ENCODE measurements around the gene SLC7A7. TPM values are rescaled to one million over a fixed set of nuclear protein-coding genes. Genes with fewer than 3 reads are reported as not detected.

SLC7A7 gene
- total and polyA plus RNA-seq, 9 of the 15 experiments (the other 6 are each of a cell fraction or from before 2014, with no cell fraction given), result 0.07 to 0.68 (median 0.41) TPM

GRCh38 chr14:22766457-22767322 lies 48.5 kb downstream of the SLC7A7 start, which contains the start of gene OXA1L (continued):
- no peak for TF ChIP-seq TSHZ1 (CRISPR knock-in tag; IDR thresholded peaks at IDR 0.05)
- no peak for TF ChIP-seq CBFA2T2 (conservative IDR thresholded peaks at IDR 0.05)
- TF ChIP-seq ZNF124 (CRISPR knock-in tag; IDR thresholded peaks at IDR 0.05), result no peak
- no peak for TF ChIP-seq ZNF408 (CRISPR knock-in tag; IDR thresholded peaks at IDR 0.05; ENCODE audit: low read depth)
- 0 out of 2 replicates have a peak, but pooled peaks have one; percentile 19 for TF ChIP-seq ZNF407 (IDR thresholded peaks at IDR 0.05; ENCODE audit: low read depth)
- 0 out of 2 replicates have a peak, but pooled peaks have one; percentile 5 for TF ChIP-seq TCF3 (CRISPR knock-in tag; IDR thresholded peaks at IDR 0.05)
- TF ChIP-seq POLR2H (tag; IDR thresholded peaks at IDR 0.05; ENCODE audit: low read depth), result peak; percentile 92
- TF ChIP-seq ZBTB7A (IDR thresholded peaks at IDR 0.05; ENCODE audit: borderline replicate concordance, control insufficient read depth, low read depth, low read length), result no peak; the same call in 1 of the 2 replicates
- TF ChIP-seq CC2D1A (IDR thresholded peaks at IDR 0.05), result no peak
- TF ChIP-seq KAT8 (IDR thresholded peaks at IDR 0.05; ENCODE audit: low read depth), result no peak
- TF ChIP-seq ELF4 (CRISPR knock-in tag; IDR thresholded peaks at IDR 0.05), result no peak
- TF ChIP-seq FIP1L1 (IDR thresholded peaks at IDR 0.05; ENCODE audit: low read depth, low read length, poor library complexity, severe bottlenecking), result peak; percentile 28
- no peak for TF ChIP-seq U2AF1 (optimal IDR thresholded peaks at IDR 0.05; ENCODE audit: low read depth, low read length)
- no peak for TF ChIP-seq ZNF3 (CRISPR knock-in tag; IDR thresholded peaks at IDR 0.05)
- TF ChIP-seq SRF (CRISPR knock-in tag; IDR thresholded peaks at IDR 0.05), result no peak
- no peak for TF ChIP-seq MAFF (IDR thresholded peaks at IDR 0.05; ENCODE audit: low read length)
- TF ChIP-seq TCFL5 (CRISPR knock-in tag; conservative IDR thresholded peaks at IDR 0.05), result no peak
